RWPE1 (cell line): ENCODE measurements around the gene CA10.

Experiments used
- CTCF ChIA-PET: fragments of 350-600 bp; sonication (Branson Sonifier 250); formaldehyde crosslinking; extraction: SDS; loops from one replicate; lab custom pipeline; 2021; lab: Yijun Ruan, JAX
- POLR2A ChIA-PET: fragments of 400-600 bp; formaldehyde crosslinking; extraction: SDS; loops from one replicate; lab custom pipeline; 2020; ENCODE audit warnings: antibody characterized with exemption; ENCODE audit not compliant: low non-redundant PET; lab: Yijun Ruan, JAX
- DNase-seq: peaks from one replicate; pipeline ENCODE4 v3.0.0; 2012; ENCODE audit warnings: low spot score
- H3K27ac ChIP-seq: fragments of 450-650 bp; 2 replicates; pipeline ENCODE4 v1.5.1; 2017
- CTCF ChIP-seq: fragments of 450-650 bp; conservative IDR thresholded peaks from 2 replicates; pipeline ENCODE4 v1.5.1; 2017; ENCODE audit warnings: low read depth, mild to moderate bottlenecking

The CA10 gene

DNA sequence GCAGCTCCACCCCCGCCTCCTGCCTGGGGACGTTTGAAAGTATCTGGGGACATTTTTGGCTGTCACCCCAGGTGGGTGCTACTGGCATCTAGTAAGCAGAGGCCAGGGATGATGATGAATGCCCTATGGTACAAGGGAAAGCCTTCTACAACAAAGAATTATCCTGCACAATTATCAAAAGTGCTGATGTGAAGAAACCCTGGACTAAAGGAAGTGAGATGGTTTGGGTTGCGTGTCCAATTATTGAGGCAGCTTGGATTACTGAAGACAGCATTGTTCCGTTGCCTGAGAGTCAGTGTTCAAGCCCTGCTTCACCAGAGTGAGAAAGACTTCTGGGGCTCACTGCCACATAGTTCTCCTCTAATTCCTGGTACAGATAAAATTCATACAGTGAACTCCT, 343.4 kb downstream of the CA10 start:
- ChIA-PET CTCF (no interaction called here), POLR2A (no interaction called here)
- DNase-seq: no peak
- H3K27ac ChIP-seq: no peak overlapping the region
- no peak for TF ChIP-seq CTCF

DNA sequence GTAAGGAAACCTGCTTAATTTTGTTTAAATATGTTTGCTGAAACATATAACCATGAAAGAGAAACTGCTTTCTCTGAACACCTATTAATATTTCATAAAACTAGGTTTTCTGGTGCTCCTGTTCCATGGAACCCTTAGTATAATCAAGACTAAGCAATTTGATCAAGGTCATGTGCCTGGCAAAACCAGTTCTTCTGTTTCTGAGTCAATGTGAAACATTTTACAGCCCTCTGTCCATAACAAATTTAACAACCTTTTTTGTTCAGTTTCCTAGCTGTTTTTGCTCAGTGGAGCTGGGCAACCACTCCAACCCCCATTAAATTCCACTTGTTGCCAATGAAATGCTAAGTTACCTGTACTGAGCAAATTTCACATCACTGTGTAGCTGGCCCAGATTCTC, 344.0 kb downstream of the CA10 start:
- POLR2A ChIA-PET: no interaction called here
- no peak overlapping the region for H3K27ac ChIP-seq

DNA sequence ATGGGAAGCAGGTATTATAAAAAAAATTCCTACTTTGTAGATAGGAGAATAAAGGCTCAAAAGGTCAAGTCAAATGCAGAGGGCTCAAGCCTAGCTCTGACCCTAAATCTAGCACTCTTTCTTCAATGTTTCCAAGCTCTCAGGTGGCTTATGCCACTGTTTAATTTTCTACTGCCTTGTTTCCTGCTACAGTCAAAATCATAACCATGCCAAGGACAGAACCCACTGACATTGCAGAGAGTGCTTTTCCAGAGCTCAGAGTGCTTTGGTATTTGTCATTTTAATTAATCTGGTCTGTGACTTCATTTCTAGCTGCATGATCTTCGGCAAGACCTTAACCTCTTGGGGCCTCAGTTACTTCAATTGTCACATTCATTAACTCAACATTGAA, 344.7 kb downstream of the CA10 start:
- ChIA-PET POLR2A (no interaction called here), CTCF (no interaction called here)
- no peak for TF ChIP-seq CTCF
- no peak for DNase-seq
- H3K27ac ChIP-seq: no peak overlapping the region

More for the DNA sequence above, 344.0 kb downstream of the CA10 start:
- CTCF ChIA-PET: no interaction called here
- no peak for TF ChIP-seq CTCF
- no peak for DNase-seq

GRCh38 chr17:51813140-51813783, 345.3 kb downstream of the CA10 start:
- no peak for DNase-seq
- TF ChIP-seq CTCF: no peak
- ChIA-PET POLR2A (no interaction called here), CTCF (no interaction called here)
- H3K27ac ChIP-seq: no peak overlapping the region

GRCh38 chr17:51807460-51807859, 351.1 kb downstream of the CA10 start:
- H3K27ac ChIP-seq: no peak overlapping the region
- ChIA-PET CTCF (interaction anchor here (0.7 kb wide), 1 partner anchor 433 kb away, joined by 3 read pairs; no protein-coding TSS in a partner anchor), POLR2A (no interaction called here)
- TF ChIP-seq CTCF: no peak
- DNase-seq: no peak

DNA sequence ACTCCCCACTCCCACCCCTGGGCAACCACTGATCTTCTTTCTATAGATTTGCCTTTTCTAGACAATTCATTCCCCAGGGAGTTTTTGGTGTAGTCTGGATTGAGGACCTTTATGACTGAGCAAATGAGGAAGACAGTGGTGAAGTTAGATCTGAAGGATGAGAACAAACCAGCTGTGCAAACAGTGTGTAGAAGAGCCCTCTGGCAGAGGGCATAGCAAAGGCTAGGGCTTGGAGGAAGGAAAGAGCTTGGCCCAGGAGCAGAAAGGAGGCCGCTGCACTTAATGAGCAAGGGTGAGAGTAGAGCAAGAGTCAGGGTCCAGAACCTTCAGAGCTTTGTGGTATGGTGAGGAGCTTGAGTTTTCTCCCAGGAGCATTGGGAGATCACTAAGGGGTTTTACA, 352.7 kb downstream of the CA10 start:
- CTCF ChIA-PET: no interaction called here
- POLR2A ChIA-PET: no interaction called here
- DNase-seq: no peak
- H3K27ac ChIP-seq: no peak overlapping the region
- TF ChIP-seq CTCF: no peak
